GM21786 (cell line): Measurements from ENCODE around the gene MAU2.

ENCODE experiments used
- ATAC-seq: cut with Tn5 transposase; IDR thresholded peaks from one replicate; pipeline ENCODE4 v1.9.1; 2021; ENCODE audit not compliant: unreplicated experiment

MAU2 gene

GRCh38 chr19:19305066-19305465 lies 15.6 kb upstream of the MAU2 start:
- ATAC-seq = no peak

DNA sequence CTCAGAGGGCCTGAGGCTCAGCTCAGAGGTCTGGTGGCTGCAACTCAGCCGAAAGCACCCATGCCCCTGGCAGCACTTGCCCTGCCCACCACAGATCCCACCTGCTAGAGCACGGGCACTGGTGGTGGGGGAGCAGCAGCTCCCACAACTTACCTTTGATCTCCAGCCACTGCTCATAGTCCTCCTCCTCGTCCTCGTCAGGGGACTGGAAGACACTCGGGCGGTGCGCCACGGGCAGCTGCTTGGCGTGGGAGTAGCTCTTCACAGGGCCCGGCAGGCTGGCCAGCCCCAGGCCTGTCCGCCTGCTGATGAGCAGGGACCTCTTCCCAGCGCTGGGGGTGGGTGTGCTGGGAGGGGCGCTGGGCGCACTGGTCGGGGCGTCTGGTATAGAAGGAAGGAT lies 14.9 kb upstream of the MAU2 start:
- ATAC-seq = no peak

DNA sequence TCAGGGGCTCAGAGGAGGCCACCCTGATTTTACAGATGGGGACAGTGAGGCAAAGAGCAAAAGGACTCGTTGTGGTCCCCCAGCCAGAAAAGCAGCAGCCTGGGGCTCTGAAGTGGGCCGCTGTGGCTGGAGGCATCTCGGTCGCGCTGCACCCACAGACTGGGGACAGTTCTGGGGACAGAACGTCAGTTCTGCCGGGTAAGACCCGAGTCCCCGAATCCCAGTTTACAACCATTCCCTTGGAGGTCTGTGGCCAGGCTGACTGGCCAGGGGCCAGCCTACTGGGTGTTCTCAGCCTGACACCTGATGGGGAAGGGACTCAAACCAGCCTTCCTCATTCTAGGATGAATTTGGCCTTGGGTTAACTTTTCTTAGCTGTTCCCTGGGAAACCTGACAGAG lies 14.4 kb upstream of the MAU2 start:
- no peak for ATAC-seq

- ATAC-seq = no peak
Measured at GRCh38 chr19:19308373-19308772, 12.3 kb upstream of the MAU2 start.

- no peak for ATAC-seq
Measured at GRCh38 chr19:19315444-19315843, 5.2 kb upstream of the MAU2 start.

- ATAC-seq = no peak
Measured at GRCh38 chr19:19316082-19316481, 4.5 kb upstream of the MAU2 start.

GRCh38 chr19:19319732-19320360 lies 783 bp upstream of the MAU2 start:
- ATAC-seq = no peak

DNA sequence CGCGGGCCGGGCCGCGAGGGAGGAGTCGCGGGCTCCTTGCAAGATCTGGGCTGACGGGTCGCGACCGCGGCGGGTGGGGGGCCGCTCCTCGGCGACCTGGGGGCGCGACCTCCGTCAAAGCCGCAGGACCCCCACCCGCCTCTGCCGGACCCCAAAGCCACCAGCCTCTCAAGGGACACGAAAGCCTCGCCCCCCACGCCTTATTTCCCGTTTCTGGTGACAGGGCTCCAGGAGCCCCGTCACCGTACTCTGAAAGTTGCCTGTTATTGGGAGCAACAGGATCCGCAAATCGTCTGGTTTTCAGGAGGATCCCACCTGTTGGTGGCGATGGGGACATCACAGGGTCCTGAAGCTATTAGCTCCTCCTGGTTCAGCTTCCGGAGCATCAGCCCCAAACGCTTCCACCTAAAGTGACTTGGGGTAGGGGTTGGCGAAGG lies 530 bp downstream of the MAU2 start:
- no peak for ATAC-seq

GRCh38 chr19:19324059-19324770 lies 3.6 kb downstream of the MAU2 start:
- no peak for ATAC-seq

DNA sequence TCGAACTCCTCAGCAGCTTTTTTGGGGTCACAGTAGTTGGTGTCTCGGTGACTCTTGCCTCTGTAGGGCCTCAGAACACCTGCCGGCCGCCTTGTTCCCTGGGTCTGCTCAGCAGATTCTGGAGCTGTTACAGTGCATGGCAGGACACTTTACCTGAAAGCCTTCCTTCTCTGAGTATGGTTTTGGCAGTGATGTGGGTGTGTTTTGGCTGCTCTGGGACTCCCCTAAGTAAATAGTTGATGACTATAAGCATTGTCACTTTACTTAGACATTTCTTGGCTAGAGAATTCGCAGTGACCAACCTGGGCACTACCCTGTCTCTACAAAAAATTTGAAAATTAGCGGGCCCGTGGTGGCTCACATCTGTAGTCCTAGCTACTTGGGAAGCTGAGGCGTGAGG lies 7.0 kb downstream of the MAU2 start:
- ATAC-seq = no peak

- no peak for ATAC-seq
Measured at GRCh38 chr19:19329126-19329525, 8.5 kb downstream of the MAU2 start.

GRCh38 chr19:19334063-19334988 lies 13.7 kb downstream of the MAU2 start:
- no peak for ATAC-seq

- no peak for ATAC-seq
Measured at GRCh38 chr19:19334989-19335344, 14.3 kb downstream of the MAU2 start.

DNA sequence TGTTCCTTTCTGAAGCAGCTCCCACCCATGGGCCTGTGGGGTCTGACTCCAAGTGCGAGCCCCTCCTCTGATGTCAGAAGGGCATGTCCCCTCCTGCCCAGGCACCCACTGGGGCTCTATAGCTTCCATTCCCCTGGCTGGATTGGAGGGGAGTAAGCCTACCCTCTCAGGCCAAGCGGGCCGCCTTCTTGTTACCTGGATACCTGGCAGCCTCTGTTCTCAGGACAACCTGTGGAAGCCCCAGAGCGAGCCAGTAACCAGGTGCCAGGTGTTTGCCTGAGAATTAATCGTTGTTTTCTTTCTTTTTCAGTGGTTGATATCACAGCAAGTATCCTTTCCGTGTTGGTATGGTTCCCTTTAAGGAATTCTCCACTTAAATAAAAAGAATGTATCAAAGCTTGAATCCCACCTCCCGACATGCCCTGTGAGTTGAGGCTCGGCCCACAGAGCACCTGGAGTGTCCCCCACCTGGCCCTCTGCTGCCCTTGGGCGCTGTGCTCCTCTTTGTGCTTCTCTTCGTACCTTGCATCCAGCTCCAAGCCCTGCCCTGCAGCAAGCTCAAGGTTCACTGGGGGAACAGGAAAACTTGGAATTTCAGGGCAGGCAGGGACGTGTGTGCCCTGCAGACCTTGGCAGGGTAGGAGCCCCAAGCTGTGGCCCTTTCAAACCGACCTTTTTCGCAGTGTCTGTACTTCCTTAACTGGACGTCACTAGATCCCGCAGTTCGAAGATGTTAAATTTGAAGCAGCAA lies 15.0 kb downstream of the MAU2 start:
- ATAC-seq = no peak

GRCh38 chr19:19336597-19336996 lies 16.0 kb downstream of the MAU2 start:
- no peak for ATAC-seq

DNA sequence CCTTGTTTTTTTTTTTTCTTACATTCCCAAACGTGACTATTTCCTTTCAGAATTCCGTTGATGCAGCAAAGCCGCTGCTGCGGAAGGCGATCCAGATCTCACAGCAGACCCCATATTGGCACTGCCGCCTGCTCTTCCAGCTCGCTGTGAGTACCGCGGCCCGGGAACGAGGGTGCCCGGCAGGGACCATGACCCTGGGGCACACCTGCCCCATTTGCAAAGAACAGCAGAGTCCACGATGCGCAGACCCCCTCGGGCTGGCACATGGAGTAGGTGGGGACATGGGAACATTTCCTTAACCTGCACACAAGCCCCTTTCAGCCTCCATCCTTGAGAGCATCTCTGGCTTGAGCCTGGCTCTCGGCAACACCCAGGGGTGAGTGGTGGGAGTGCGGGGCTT lies 16.5 kb downstream of the MAU2 start:
- no peak for ATAC-seq

DNA sequence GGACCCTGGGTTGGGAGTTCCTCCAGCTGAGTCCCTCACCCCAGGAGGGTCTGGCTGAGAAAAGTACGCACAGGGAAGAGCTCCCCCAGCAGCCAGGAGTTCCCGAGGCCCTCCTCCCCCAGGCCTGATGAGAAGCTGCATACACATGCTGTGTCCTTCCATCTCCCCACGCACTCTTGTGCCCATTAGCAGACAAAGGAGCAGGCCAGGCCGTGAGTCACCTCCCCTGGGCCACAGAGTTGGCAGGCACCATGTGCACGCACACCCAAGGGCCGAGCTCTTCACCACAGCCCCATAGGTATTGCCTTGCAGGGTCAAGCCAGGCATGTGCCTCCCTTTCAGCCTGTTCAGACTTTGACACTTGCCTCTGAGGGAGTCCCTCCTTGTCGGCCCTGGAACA lies 17.5 kb downstream of the MAU2 start:
- ATAC-seq = no peak

GRCh38 chr19:19341026-19341425 lies 20.4 kb downstream of the MAU2 start:
- ATAC-seq = no peak

GRCh38 chr19:19342086-19343015 lies 21.7 kb downstream of the MAU2 start:
- ATAC-seq = no peak

DNA sequence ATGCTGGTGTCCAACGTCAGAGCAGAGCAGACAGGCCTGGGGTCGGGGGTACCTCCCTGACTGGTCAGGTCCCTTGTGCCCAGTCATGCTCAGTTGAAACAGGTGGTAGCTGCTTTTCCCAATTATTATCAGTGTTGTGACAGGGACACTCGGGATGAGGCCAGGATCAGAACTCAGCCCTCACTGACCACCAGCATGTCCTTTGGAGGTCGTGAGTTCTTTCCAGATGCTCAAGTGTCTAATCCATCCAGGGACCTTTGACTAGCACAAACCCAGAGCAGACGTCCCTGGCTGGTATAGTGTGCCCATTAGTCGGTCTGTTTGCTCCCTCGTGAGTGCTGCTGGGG lies 22.4 kb downstream of the MAU2 start:
- ATAC-seq = no peak
